ENCODE measurements around the gene CSNK2A1.

The CSNK2A1 gene

GRCh38 chr20:438571-439469 lies 104.8 kb downstream of the CSNK2A1 start:
- H3K4me3 ChIP-seq (ENCODE audit: low read length) = no peak overlapping the region
- DNase-seq (ENCODE audit: low read depth) = no peak
- no peak for TF ChIP-seq CTCF (conservative IDR thresholded peaks at IDR 0.05; ENCODE audit: low read depth, low read length)

DNA sequence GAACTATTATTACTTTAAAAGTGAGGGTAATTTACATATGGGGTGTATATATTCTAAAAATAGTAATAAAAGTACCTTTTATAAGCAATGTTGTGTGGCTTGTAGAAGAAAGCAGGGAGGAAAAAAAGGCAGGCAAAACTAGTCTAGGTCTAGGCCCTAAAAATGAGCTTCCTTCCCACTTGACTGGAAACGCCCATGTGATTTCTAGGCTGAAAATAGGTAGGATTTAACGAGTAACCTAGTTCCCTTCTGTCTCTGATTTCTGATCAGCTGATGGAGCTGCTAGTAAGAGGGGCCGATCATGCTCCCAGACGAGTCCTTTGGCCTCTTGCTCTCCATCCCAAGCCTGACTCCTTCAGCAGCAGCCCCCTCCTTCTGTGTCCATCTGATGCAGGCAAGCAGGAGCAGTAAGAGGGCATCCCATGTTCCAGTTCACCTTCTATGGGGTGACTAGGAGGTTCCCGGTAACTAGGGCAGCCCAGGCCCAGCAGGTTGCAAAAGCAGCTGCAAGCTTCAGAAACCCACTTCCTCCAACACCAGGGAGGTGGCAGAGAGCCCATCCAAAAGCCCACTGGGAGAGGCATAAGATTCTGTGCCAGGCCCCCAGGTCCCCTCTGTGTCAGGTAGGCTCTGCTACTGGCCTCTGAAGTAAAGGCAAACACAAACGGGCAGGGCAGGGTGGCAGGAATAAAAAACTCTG lies 105.7 kb downstream of the CSNK2A1 start:
- no peak for DNase-seq (ENCODE audit: low read depth)
- TF ChIP-seq CTCF (conservative IDR thresholded peaks at IDR 0.05; ENCODE audit: low read depth, low read length) = no peak
- H3K4me3 ChIP-seq (ENCODE audit: low read length) = no peak overlapping the region

DNA sequence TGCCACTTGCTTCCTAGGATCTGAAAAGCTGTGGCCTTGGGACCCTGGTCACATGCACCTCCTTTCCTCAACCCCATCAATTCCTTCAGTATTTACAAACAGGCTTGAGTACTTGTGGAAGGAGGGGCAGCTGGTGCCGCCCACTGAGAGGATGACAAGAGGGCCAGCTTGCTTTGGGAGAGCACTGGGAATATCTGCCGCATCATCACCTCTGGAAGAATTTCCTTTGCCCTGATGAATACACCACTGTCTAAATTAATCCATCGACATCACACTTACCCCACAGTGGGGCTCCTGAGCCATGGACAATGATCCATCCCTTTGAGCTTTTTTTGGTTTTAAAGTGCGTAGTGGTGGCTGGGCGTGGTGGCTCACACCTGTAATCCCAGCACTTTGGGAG lies 107.1 kb downstream of the CSNK2A1 start:
- no peak overlapping the region for H3K4me3 ChIP-seq (ENCODE audit: low read length)
- DNase-seq (ENCODE audit: low read depth) = no peak
- TF ChIP-seq CTCF (conservative IDR thresholded peaks at IDR 0.05; ENCODE audit: low read depth, low read length) = no peak

DNA sequence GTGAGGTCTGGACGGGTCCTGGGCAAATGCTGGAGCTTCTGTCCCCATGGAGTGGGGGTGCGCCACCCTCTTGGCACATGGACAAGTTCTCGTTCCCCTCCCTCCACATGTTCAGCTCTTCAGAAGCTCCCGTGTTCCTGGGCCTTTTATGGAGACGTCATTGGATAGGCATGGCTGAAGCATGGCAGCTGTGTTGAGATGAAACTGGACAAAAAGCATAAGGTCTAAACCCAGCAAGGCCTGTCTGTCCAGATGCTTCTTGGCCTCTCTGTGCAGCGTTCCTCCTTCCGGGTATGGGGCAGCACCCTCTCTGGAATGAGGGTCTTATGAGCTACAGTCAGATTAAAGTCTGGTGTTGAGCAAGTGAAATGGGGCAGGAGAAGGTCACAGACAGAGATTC lies 108.0 kb downstream of the CSNK2A1 start:
- TF ChIP-seq CTCF (conservative IDR thresholded peaks at IDR 0.05; ENCODE audit: low read depth, low read length) = no peak
- H3K4me3 ChIP-seq (ENCODE audit: low read length) = no peak overlapping the region
- DNase-seq (ENCODE audit: low read depth) = no peak

- H3K4me3 ChIP-seq (ENCODE audit: low read length) = no peak overlapping the region
Measured at GRCh38 chr20:434661-435419, 108.8 kb downstream of the CSNK2A1 start.

DNA sequence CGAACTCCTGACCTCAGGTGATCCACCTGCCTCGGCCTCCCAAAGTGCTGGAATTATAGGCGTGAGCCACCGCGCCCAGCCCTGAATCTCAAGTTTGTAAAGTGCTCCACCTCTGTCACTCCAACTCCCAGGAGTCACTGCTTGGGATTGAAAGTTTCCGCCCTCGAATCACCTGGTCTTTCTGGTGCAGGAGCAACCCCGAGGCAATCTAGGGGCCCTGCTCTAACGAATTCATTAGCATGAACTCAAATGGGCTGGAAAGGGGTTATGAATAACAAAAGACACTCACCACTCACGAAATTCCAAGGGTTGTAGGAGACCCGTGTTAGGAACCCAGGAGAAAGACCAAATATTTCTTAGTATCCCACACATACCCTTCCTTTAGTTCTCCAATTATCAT lies 109.4 kb downstream of the CSNK2A1 start:
- H3K4me3 ChIP-seq (ENCODE audit: low read length) = no peak overlapping the region
- TF ChIP-seq CTCF (conservative IDR thresholded peaks at IDR 0.05; ENCODE audit: low read depth, low read length) = no peak
- no peak for DNase-seq (ENCODE audit: low read depth)

More at GRCh38 chr20:434661-435419, 108.8 kb downstream of the CSNK2A1 start:
- no peak for TF ChIP-seq CTCF (conservative IDR thresholded peaks at IDR 0.05; ENCODE audit: low read depth, low read length)
- DNase-seq (ENCODE audit: low read depth) = no peak

All from retinal pigment epithelial cell (primary cell).